ENCODE data around the gene SETD1A. TPM values are rescaled to one million over a fixed set of nuclear protein-coding genes. Genes with fewer than 3 reads are reported as not detected.

Gene SETD1A
- total and polyA plus RNA-seq, 2 donors: 2.4 to 13.1 TPM

GRCh38 chr16:30958175-30959079, 873 bp downstream of the SETD1A start:
- WGBS: 18% methylated on average over 55 of the region's 55 CpGs
- DNase-seq (ENCODE audit: low read depth in 6 of 9, low spot score in 9 of 9): no peak
- H3K9me3 ChIP-seq (ENCODE audit: control insufficient read depth in 2 of 2, insufficient read depth in 1 of 2, low read length in 1 of 2): no peaks in the 10 kb centered on the region
- peaks cover 38 to 43% of the 10 kb centered on the region in 2 donors for H3K36me3 ChIP-seq (ENCODE audit: control insufficient read depth in 2 of 2, insufficient read depth in 2 of 2, low read length in 1 of 2)
- no peaks in the 10 kb centered on the region for H3K27me3 ChIP-seq (ENCODE audit: control insufficient read depth in 2 of 2, insufficient read depth in 1 of 2, low read length in 1 of 2)
- H3K4me1 ChIP-seq (ENCODE audit: control insufficient read depth in 2 of 2, insufficient read depth in 2 of 2, low read length in 2 of 2): peaks cover 0 to 23% of the 10 kb centered on the region in 2 donors
- peak overlapping the region in 1 of 2 donors; percentile 99 for H3K27ac ChIP-seq (ENCODE audit: low read depth in 1 of 2, low read length in 1 of 2)
- peak overlapping the region; percentile 57 to 97 for H3K4me3 ChIP-seq (ENCODE audit: low read length in 2 of 2)

DNA sequence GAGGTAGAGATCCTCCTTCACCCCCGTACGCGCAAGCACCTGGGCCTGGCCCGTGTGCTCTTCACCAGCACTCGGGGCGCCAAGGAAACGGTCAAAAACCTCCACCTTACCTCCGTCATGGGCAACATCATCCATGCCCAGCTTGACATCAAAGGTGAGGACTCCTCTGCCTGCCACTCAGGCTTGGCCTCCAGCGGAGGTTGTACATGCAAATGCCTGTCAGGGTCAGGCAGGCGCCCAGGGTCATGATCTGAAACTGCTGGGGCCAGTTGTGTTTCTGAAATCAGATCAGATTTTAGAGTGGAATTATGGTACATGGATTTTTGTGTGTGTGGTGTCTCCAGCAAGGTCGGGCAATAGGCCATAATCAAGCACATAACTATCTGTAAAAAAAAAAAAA, 3.8 kb downstream of the SETD1A start:
- Histone ChIP-seq H3K4me1 (ENCODE audit: control insufficient read depth in 2 of 2, insufficient read depth in 2 of 2, low read length in 2 of 2) (peaks cover 0 to 15% of the 10 kb centered on the region in 2 donors), H3K36me3 (ENCODE audit: control insufficient read depth in 2 of 2, insufficient read depth in 2 of 2, low read length in 1 of 2) (peaks cover 66 to 68% of the 10 kb centered on the region in 2 donors), H3K4me3 (ENCODE audit: low read length in 2 of 2) (no peak overlapping the region), H3K27ac (ENCODE audit: low read depth in 1 of 2, low read length in 1 of 2) (no peak overlapping the region), H3K27me3 (ENCODE audit: control insufficient read depth in 2 of 2, insufficient read depth in 1 of 2, low read length in 1 of 2) (no peaks in the 10 kb centered on the region), H3K9me3 (ENCODE audit: control insufficient read depth in 2 of 2, insufficient read depth in 1 of 2, low read length in 1 of 2) (no peaks in the 10 kb centered on the region)
- WGBS: 98% methylated on average over 11 of the region's 11 CpGs
- no peak for DNase-seq (ENCODE audit: low read depth in 6 of 9, low spot score in 9 of 9)

- no peak for DNase-seq (ENCODE audit: low read depth in 6 of 9, low spot score in 9 of 9)
- 98% methylated on average over 18 of the region's 18 CpGs for WGBS
- H3K4me3 ChIP-seq (ENCODE audit: low read length in 2 of 2): no peak overlapping the region
These were observed 6.5 kb downstream of the SETD1A start for GRCh38 chr16:30963925-30964511.

DNA sequence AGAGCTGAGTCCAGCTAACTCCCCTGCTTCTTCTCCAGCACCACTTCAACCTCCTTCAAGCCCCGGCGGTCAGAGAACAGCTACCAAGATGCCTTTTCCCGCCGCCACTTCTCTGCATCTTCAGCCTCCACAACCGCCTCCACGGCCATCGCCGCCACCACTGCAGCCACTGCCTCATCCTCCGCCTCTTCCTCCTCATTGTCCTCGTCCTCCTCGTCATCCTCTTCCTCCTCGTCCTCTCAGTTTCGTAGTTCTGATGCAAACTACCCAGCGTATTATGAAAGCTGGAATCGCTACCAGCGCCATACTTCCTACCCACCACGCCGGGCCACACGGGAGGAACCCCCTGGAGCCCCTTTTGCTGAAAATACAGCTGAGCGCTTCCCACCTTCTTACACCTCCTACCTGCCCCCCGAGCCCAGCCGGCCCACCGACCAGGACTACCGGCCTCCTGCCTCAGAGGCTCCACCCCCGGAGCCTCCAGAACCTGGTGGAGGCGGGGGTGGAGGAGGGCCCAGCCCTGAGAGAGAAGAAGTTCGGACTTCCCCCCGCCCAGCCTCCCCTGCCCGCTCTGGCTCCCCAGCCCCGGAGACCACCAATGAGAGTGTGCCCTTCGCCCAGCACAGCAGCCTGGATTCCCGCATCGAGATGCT, 7.1 kb downstream of the SETD1A start:
- no peaks in the 10 kb centered on the region for H3K9me3 ChIP-seq (ENCODE audit: control insufficient read depth in 2 of 2, insufficient read depth in 1 of 2, low read length in 1 of 2)
- H3K4me3 ChIP-seq (ENCODE audit: low read length in 2 of 2): no peak overlapping the region
- H3K27me3 ChIP-seq (ENCODE audit: control insufficient read depth in 2 of 2, insufficient read depth in 1 of 2, low read length in 1 of 2): no peaks in the 10 kb centered on the region
- DNase-seq (ENCODE audit: low read depth in 6 of 9, low spot score in 9 of 9): no peak
- no peak overlapping the region for H3K27ac ChIP-seq (ENCODE audit: low read depth in 1 of 2, low read length in 1 of 2)
- H3K36me3 ChIP-seq (ENCODE audit: control insufficient read depth in 2 of 2, insufficient read depth in 2 of 2, low read length in 1 of 2): peaks cover 83 to 89% of the 10 kb centered on the region in 2 donors
- H3K4me1 ChIP-seq (ENCODE audit: control insufficient read depth in 2 of 2, insufficient read depth in 2 of 2, low read length in 2 of 2): no peaks in the 10 kb centered on the region
- 97% methylated on average over 33 of the region's 33 CpGs for WGBS

More at GRCh38 chr16:30963925-30964511, 6.5 kb downstream of the SETD1A start:
- H3K27me3 ChIP-seq (ENCODE audit: control insufficient read depth in 2 of 2, insufficient read depth in 1 of 2, low read length in 1 of 2): no peaks in the 10 kb centered on the region
- peaks cover 82 to 86% of the 10 kb centered on the region in 2 donors for H3K36me3 ChIP-seq (ENCODE audit: control insufficient read depth in 2 of 2, insufficient read depth in 2 of 2, low read length in 1 of 2)
- peaks cover 0 to 1% of the 10 kb centered on the region in 2 donors for H3K4me1 ChIP-seq (ENCODE audit: control insufficient read depth in 2 of 2, insufficient read depth in 2 of 2, low read length in 2 of 2)
- H3K27ac ChIP-seq (ENCODE audit: low read depth in 1 of 2, low read length in 1 of 2): no peak overlapping the region
- H3K9me3 ChIP-seq (ENCODE audit: control insufficient read depth in 2 of 2, insufficient read depth in 1 of 2, low read length in 1 of 2): no peaks in the 10 kb centered on the region

- H3K4me1 ChIP-seq (ENCODE audit: control insufficient read depth in 2 of 2, insufficient read depth in 2 of 2, low read length in 2 of 2): no peaks in the 10 kb centered on the region
- H3K27me3 ChIP-seq (ENCODE audit: control insufficient read depth in 2 of 2, insufficient read depth in 1 of 2, low read length in 1 of 2): no peaks in the 10 kb centered on the region
- peaks cover 79 to 85% of the 10 kb centered on the region in 2 donors for H3K36me3 ChIP-seq (ENCODE audit: control insufficient read depth in 2 of 2, insufficient read depth in 2 of 2, low read length in 1 of 2)
- no peak overlapping the region for H3K27ac ChIP-seq (ENCODE audit: low read depth in 1 of 2, low read length in 1 of 2)
- no peak overlapping the region for H3K4me3 ChIP-seq (ENCODE audit: low read length in 2 of 2)
- DNase-seq (ENCODE audit: low read depth in 6 of 9, low spot score in 9 of 9): no peak
- H3K9me3 ChIP-seq (ENCODE audit: control insufficient read depth in 2 of 2, insufficient read depth in 1 of 2, low read length in 1 of 2): no peaks in the 10 kb centered on the region
- WGBS: 98% methylated on average over 15 of the region's 15 CpGs
These were observed 7.9 kb downstream of the SETD1A start for GRCh38 chr16:30965436-30965835.

DNA sequence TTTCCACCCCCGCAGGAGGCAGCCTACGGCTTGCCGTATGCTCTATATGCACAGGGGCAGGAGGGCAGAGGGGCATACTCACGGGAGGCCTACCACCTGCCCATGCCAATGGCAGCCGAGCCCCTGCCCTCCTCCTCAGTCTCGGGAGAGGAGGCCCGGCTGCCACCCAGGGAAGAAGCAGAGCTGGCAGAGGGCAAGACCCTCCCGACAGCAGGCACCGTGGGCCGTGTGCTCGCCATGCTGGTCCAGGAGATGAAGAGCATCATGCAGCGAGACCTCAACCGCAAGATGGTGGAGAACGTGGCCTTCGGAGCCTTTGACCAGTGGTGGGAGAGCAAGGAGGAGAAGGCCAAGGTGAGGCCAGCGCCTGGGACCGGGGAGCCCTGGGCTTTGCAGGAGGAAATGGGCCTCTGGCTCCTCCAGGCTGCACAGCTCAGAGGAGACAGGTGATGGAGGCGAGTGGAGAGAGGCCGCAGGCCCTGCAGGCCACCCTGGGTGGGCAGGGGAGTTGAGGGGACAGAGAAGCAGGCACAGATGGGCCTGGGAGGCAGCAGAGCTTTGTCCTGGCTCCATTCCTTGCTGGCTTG, 8.6 kb downstream of the SETD1A start:
- DNase-seq (ENCODE audit: low read depth in 6 of 9, low spot score in 9 of 9): no peak
- H3K4me1 ChIP-seq (ENCODE audit: control insufficient read depth in 2 of 2, insufficient read depth in 2 of 2, low read length in 2 of 2): no peaks in the 10 kb centered on the region
- peaks cover 81 to 89% of the 10 kb centered on the region in 2 donors for H3K36me3 ChIP-seq (ENCODE audit: control insufficient read depth in 2 of 2, insufficient read depth in 2 of 2, low read length in 1 of 2)
- H3K4me3 ChIP-seq (ENCODE audit: low read length in 2 of 2): no peak overlapping the region
- H3K9me3 ChIP-seq (ENCODE audit: control insufficient read depth in 2 of 2, insufficient read depth in 1 of 2, low read length in 1 of 2): no peaks in the 10 kb centered on the region
- H3K27ac ChIP-seq (ENCODE audit: low read depth in 1 of 2, low read length in 1 of 2): no peak overlapping the region
- H3K27me3 ChIP-seq (ENCODE audit: control insufficient read depth in 2 of 2, insufficient read depth in 1 of 2, low read length in 1 of 2): no peaks in the 10 kb centered on the region
- WGBS: 98% methylated on average over 19 of the region's 19 CpGs

- Histone ChIP-seq H3K4me3 (ENCODE audit: low read length in 2 of 2) (no peak overlapping the region), H3K27me3 (ENCODE audit: control insufficient read depth in 2 of 2, insufficient read depth in 1 of 2, low read length in 1 of 2) (no peaks in the 10 kb centered on the region), H3K27ac (ENCODE audit: low read depth in 1 of 2, low read length in 1 of 2) (no peak overlapping the region), H3K4me1 (ENCODE audit: control insufficient read depth in 2 of 2, insufficient read depth in 2 of 2, low read length in 2 of 2) (no peaks in the 10 kb centered on the region), H3K9me3 (ENCODE audit: control insufficient read depth in 2 of 2, insufficient read depth in 1 of 2, low read length in 1 of 2) (no peaks in the 10 kb centered on the region), H3K36me3 (ENCODE audit: control insufficient read depth in 2 of 2, insufficient read depth in 2 of 2, low read length in 1 of 2) (peaks cover 81 to 85% of the 10 kb centered on the region in 2 donors)
- no peak for DNase-seq (ENCODE audit: low read depth in 6 of 9, low spot score in 9 of 9)
- WGBS: 95% methylated on average over 4 of the region's 4 CpGs
These were observed 10.2 kb downstream of the SETD1A start for GRCh38 chr16:30967795-30968194.

GRCh38 chr16:30969246-30969842, 11.8 kb downstream of the SETD1A start:
- Histone ChIP-seq H3K4me3 (ENCODE audit: low read length in 2 of 2) (no peak overlapping the region), H3K27ac (ENCODE audit: low read depth in 1 of 2, low read length in 1 of 2) (no peak overlapping the region), H3K36me3 (ENCODE audit: control insufficient read depth in 2 of 2, insufficient read depth in 2 of 2, low read length in 1 of 2) (peaks cover 83 to 86% of the 10 kb centered on the region in 2 donors), H3K9me3 (ENCODE audit: control insufficient read depth in 2 of 2, insufficient read depth in 1 of 2, low read length in 1 of 2) (no peaks in the 10 kb centered on the region), H3K4me1 (ENCODE audit: control insufficient read depth in 2 of 2, insufficient read depth in 2 of 2, low read length in 2 of 2) (no peaks in the 10 kb centered on the region), H3K27me3 (ENCODE audit: control insufficient read depth in 2 of 2, insufficient read depth in 1 of 2, low read length in 1 of 2) (no peaks in the 10 kb centered on the region)
- WGBS: 97% methylated on average over 19 of the region's 19 CpGs
- DNase-seq (ENCODE audit: low read depth in 6 of 9, low spot score in 9 of 9): no peak
